HuH-7 (cell line): ENCODE results near the gene BMPER.

Experiments used
- DNase-seq: peaks from one replicate; pipeline ENCODE4 v3.0.0; 2011; ENCODE audit warnings: low spot score

BMPER gene

DNA sequence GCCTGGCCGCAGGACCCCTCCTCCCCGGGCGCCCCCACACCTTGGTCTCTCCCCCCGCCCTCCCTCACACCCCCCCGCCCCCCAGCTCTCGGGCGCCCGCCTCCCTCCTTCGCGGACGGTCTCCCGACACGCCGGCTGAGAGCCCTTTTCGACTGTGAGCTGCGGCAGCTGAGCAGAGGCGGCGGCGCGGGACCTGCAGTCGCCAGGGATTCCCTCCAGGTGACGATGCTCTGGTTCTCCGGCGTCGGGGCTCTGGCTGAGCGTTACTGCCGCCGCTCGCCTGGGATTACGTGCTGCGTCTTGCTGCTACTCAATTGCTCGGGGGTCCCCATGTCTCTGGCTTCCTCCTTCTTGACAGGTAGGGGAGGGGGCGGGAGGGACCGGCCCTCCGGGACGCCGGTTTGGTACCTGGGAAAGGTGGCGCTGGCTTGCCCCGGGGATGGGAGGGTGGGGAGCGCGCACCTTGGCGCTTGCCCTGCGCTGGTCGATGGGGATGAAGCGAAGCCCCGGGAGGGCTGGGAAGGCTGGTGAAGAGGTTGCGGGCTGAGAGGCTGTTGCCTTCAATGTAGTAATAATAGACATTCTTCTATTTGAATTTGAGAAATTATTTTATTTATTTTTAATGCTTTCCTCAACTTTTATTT is at the start of gene BMPER:
Gene BMPER, plus strand, starts transcription at position 151 of the 644 bp plus-strand sequence. Its CDS starts 75 bp downstream, at position 226.
- DNase-seq: peak; percentile 70

DNA sequence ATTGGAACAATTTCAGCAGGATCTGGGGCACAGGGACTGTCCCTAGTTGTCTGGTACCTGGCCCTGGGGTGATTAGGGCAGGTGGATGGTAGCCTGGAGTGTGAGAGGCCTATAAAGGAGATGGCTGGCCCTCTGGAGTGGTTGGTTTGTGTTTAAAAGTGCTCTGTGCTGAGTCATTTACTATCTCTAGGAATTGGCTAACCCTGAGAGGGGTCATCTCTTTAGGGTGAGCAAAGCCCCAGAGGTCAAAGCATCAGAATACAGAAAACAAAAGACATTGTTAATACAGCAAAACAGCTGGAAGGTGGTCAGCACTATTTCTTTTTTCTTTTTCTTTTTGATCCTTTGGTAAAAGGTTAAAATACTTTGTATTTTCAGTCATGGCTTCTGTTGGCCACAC is 43.4 kb upstream of the BMPER start:
- DNase-seq: no peak

DNA sequence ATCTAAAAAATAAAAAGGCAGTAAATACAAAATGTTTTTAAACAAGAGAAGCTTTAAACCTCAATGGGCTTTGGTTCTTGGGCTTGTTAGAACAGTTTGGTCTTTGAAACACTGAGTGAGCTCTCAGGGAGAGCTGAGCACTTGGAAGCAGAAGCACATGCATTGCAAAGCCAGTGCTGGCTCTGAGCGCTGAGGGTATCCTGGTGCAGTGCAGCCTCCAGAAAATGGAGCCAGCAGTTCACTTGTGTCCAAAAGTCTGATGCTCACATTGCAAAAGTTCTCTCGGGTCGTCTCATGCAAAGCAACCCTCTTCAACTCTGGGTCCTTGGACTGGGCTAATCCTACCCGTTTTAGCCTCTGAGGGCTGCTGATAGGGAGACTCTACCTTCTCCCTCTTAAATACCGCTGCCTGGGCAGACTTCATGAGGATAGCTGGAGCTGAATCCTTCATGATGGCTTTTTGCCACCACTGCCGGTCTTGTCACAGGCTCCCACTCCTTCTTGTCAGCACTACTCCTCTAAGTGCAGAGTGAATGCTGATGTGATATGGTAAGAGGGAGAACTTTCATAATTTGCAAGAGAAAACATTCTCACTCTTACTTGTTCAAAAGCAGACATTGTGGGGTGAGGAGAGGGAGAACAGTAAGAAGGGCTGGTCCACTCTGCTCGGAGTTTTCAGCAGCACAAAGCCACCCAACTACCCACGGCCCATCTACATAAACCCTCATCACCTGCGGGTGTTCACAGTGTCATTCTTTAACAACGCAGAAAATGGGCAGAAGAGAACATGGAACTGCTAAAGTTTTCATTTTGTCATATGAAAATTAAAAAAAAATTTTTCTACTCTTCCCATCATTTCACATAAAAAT is 42.2 kb upstream of the BMPER start:
- no peak for DNase-seq

DNA sequence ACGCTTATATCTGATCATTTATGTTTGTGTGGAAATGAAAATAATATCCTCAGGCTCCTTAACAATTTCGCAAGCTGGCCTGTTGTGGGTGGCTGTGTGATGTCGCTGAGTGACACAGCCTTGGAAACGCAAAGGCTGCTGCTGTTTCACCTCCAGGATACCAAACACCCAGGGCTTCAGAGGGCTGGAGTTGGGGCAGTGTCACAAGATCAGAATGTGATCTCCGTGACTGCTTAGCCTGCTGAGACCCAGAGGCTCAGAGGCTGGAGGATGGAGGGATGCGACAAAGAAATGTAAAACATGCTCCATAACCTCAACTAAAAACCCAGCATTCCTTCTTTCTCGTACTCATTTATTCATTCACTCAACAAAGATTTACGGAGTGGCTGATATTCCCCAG is 37.2 kb upstream of the BMPER start:
- DNase-seq: no peak

DNA sequence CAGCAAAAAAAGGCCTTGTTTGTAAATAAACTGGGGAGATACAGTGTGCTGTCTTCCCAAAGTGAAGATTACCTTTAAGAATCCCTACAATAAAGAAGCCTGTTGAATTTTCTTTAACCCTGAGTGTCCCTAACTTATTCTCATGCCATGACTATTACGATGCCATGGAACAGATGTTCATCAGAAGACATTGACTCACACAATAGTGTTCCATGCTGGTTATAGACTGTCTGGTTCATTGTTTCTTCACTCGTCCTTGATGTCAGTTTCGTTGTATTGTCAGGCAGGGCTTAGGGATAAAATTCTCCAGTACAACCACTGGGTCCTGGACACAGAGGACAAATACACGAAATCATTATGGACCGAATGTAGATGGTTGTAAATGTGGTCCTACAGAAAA is 36.2 kb upstream of the BMPER start:
- DNase-seq: no peak

DNA sequence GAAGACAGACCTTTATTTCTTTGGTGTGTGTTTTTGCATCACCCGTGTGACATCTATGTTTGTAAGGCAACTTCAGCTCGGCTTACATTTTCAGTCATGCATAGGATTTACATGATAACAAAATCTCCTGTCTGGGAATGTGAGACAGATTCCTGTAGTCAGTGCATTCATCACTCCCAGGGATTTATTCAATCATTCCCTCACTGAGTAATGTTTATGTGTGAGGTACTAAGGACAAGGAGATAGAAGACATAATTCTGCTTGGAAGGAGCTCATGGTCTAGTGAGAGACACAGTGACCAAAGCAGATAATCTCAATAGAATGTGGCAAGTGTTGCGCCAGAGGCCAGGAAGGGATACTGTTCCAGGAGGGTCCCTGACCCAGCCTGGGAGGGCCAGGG is 35.2 kb upstream of the BMPER start:
- DNase-seq: no peak

DNA sequence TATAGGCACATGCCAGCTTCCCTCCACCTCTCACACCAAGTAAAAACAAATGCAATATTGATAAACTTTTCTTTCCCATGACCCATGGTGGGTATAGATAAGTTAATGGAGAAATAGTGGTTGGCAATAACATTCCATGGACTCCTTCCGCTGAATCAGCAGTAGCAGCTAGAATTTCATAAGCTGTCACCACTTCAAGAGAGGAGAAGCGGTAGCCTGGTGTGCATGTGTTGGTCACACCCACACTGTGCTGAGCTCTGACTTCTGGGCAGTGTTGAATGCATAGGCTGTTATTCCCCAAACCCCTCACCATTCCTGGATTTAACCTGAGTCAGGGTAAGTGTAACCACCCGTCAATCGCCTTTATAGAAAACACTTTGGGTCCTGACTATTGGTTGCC is 32.5 kb upstream of the BMPER start:
- no peak for DNase-seq

DNA sequence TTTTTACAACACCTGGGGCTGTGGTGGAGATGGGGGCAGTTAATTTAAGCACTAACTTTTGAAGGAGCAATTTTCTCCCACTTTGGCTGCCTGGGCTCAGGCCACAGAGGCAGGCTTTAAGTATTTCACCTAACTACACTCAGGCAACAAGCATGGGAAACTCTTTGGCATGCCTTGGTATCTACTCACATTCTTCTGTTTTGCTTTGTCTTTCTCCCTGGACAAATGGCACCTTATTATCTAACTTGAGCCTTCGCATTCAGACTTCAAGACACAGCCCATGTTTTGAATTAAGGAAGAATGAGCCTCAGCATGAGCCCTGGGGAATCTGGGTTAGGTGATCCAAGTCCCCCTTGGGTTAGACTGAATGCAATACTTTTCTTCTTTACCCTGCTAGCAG is 31.8 kb upstream of the BMPER start:
- DNase-seq: no peak

DNA sequence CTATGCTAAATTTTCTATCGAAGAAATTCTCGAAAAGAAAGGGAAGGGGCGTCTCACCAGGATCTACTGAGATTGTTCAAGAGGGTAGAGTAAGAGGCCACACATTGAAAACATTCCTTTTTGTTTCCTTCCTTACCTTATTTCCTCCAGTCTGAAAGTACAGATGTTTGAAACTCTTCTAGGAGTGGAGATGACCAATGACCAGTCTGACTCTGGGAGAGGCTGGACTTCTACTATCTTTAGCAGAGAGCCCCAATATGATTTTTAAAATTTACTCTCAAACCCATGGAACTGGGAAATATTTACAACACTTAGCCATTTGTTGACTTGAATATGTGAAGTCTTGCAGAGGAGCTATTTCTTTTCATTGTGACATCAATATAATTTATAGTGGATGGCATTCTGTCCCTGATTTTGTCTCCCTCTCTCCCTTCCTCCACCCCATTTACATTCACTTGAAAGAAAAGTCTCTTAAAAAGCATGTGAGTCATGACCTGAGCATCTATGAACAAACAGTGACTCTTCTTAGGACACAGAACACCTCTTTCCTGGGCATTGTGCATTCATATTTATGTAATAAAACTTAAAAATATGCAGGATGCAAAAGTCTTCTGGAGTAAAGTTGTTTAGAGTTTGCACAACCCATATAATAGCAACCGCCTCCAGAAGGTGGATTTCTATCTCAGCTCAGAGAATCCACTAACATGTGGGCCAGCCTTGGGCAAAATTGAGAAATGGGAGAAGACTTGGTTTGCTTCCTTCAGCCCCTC is 31.2 kb upstream of the BMPER start:
- DNase-seq: no peak

DNA sequence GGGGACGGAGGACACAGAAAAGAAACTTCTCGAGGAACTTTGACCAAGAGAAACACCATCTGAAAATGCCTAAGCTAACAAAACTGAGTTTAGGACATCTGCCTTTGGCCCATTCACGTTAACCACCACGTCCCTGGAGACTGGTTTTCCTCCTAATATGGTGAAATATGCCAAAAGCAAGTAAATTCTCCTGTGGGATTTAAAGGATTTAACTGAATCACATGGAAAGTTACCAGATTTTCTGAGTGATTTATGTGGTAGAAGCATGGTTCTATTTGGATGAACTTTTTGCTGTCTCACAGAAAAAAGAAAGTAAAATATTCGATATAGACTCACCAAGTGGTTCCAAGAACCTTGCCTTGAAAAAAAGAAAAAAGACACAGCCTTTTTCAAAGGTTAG is 30.4 kb upstream of the BMPER start:
- no peak for DNase-seq

DNA sequence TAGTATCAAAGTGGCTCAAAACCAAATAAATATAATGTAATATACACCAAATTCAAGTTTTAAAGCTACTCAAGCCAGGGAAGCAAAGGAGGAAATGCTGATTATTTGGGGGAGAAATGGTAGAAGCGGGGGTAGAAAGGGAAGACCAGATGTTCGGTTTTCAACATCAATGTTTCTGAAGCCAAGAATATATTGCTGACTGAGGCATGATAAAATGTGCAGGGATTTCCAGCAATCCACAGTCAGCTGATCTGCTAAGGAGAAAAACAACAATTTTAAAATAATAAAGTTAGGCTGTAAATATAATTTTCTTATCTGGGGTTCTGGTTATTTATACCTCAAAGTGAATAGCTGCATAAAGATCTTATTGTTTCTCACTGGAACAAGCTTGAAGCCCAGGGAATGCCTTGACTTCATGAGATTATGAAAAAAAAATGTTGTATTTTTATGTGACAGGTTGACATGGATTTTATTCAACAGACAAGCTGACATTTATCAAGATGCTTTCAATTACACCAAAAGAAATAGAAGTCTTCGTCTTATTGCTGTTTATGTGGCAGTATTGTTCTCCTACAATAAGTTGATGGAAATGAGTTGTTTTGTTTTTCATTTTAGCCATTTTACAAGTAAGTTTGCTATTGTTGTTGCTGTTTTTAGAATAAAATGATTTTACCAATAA is 28.6 kb upstream of the BMPER start:
- DNase-seq: no peak

DNA sequence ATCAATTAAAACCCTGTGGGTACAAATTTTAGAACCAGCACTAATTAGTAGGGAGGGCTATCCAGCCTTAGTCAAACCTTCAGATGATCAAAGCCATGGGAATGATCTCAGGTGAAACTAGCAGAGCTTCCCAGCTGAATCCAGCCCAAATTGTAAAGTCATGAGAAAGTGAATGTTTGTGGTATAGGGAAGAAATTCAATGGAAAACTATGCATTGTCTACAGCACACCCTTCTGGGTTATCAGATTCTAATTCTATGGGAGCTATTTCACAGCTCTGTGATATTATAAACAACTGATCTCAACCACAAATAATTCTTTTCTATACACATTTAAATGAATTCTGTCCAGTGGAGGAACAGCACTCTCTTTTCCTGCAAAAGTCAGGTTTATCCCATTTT is 24.6 kb upstream of the BMPER start:
- DNase-seq: no peak

DNA sequence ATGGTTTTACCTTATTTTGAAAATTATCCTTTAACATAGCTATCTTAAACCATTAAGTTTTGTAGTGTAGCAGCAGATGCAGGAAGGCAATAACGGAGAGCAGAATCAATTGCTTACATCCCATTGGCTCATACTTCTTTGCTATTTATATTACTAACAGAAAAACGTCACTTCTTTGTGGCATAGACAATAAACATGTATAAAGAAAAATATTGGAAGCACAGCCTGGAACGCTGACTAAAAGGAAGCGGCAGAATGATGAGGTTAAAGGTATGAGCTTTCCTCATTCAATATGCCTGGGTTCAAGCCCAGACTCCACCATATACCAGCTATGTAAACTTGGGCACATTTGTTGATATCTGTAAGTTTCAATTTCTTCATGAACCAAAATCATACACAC is 24.0 kb upstream of the BMPER start:
- no peak for DNase-seq

DNA sequence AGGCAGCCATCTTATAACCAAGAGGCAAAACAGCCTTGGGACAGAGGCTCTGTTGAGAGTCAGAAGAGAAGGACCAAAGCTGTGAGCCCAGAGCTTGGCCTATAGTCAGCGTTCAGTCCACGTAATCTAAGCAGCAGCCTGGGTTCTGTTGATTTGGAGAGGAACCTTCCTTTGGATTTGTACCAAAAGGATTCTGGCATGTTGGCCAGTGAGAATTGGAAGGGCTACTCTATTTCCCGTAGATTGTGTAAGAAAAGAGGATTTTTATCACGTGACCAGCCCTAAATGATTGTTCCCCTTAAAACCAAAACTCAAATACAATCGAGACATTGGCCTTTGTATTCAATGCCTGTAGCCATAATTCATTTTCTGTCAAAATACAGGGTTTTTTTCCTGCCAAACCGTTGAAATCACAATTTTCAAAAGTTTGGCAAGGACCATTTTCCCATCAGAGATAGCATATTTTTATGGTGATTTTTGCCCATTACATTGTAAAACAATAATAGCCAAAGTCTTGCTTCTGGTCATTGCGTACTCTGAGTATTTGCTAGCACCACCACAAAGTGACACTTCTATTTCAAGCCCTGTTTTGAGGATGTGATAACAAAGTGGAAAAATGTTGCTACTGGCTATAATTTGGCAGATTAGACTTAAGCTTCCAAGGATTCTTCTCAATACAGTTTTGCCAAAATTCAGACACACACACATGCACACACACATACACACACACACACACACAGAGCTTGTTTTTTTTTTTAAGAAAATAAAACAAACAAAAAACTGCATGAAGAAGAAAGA is 23.1 kb upstream of the BMPER start:
- no peak for DNase-seq

DNA sequence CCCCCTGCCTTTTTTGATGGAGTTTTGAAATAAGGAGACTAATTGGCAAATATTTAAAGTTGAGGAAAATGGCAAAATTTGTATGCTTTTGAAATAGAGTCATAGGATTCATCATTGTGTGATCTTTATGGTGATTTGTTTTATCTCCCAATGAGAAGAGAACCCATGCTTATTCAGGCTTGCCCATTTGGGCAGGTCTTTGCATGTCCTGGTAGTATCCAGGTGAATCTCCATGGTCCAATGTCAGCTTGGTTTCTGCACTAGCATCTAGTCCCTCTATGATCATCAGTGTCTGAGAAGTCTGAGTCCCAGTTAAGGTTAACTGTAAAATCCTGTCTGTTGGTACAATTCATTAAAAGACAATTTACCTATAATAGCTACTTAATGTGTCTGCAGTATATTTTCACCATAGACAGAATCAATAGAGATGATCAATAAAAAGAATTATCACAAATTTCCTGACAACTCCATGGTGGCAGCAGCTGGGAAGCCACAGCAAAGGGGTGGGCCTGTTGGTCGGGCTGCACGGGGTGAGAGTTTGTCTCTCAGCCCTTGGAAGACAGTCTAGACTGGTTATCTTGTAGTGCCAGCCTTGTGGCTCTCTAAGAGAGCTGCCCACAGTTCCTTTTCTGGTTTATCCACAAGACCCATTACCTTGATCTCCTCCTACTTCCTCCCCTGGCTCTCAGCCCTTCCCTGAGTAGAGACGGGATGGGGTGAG is 22.2 kb upstream of the BMPER start:
- DNase-seq: no peak

DNA sequence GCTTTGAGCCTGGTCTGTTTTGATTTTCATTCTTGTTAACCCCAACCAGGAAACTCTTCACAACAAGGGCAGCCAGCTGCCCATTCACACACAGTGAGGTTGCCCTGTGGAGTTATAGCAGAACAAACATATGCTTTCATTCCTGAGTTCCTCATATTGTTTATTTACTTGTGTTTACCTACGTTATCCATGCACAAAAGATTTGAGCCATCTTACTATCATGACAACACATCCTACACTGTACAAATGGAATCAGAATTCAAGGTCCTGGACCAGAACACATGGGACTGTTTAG is 21.7 kb upstream of the BMPER start:
- no peak for DNase-seq

DNA sequence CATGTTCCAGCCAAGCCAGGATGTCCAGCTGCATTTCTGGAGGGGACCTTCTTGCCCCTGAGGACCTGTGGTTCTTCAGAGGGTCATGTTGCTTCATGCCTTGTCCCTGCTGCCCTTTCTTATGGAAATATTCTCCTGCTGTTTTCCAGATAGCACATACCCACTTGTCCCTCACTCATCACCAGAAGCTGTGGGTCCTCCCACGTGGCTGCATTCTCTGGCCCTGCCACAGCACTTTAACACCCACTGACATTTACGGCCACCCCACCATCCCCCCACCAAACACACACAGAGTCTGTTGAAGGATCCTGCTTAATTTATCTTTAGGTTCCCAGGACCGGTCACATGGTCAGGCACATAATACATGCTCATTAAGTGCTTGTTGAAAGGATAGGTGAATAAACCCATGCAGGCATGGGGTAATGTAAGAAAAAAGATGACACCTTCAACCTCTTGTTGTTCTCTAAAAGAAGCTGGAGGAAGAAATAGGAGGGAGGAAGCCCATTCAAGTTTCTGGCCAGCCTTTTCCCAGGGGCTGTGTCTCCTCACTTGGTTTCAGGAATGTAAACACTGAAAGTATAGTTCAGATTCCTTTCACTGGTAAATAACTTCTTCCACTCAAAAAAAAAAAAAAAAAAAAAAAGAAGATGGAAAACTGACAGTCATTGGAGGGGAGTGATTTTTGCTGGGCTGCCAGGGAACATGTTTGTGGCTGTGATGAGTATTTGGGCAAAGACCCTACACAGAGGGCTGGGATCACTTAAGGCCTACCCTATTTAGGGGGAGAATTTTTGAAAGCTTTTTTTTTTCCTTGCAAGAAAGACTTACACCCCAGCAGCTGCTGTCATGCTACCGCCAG is 19.8 kb upstream of the BMPER start:
- DNase-seq: no peak

DNA sequence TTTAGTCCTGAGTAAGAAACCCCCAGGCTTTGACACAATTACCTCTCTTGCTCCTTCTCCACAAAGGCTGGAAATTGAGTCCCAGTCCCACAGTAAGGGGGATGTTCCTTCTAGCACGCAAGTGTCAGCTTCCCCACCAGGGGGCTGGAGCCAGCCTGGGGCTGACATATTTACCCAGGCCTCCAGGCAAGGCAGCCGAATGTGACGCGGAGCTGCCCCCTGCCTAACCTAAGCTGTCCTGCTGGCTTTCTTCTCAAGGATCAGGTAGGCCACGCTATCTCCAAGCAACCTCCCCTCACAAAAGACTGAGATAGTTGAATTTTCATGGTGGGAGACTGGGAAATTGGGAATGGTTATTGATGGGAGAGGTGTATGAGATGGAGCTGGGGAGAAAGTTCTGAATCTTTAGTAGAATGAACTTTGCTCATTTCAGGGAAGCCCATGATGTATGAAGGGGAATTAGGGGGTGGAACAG is 19.2 kb upstream of the BMPER start:
- peak; percentile 42 for DNase-seq

DNA sequence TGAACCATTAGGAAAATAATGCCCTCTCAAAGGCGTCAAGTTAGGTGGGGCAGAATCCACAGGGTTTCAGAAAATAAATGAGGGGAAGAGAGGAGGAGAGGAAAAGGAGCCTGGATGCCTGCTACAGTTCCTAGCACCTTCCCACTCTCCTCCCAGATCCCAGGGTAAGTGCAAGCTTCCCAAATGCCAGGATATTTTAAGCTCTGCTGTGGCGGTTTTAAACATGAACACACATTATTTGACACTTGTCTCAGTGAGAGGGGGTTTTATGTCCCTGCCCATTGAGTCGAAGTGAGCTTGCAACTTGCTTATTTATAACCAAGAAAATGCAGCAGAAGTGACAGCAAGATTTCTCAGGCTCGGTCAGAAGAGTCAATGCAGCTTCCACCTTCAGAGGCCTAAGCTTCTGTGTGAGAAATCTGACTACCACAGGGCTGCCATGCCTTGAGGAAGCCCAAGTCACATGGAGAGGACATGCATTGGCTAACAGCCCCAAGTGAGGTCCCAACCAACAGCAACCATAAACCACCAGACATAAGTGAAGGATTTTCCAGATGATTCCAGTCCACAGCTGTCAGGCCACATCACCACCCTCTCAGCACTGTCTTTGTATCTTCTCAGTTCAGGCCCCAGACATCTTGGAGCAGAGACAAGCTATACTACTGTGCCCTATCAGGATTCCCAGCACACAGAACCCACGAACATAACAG is 17.9 kb upstream of the BMPER start:
- DNase-seq: no peak
